PFSK-1 (cell line): Measurements from ENCODE around the gene RPL5.

Experiments
- FOXP2 ChIP-seq: optimal IDR thresholded peaks from 2 replicates; pipeline ENCODE3; 2011; ENCODE audit warnings: borderline replicate concordance, control low read depth, inconsistent platforms; ENCODE audit not compliant: insufficient read depth; ENCODE audit errors: extremely low read length, extremely low read depth
- TAF1 ChIP-seq: IDR thresholded peaks from 2 replicates; pipeline ENCODE4 v1.6.1; 2012; ENCODE audit warnings: low read length, control low read depth, borderline replicate concordance; ENCODE audit not compliant: insufficient read depth

- TF ChIP-seq FOXP2 (no peak), TAF1 (no peak)
Observed at GRCh38 chr1:92834617-92835016, 2.8 kb downstream of the RPL5 start.
